GM23338 (cell line): ENCODE measurements around the gene AMBP. TPM values are rescaled to one million over a fixed set of nuclear protein-coding genes. Genes with fewer than 3 reads are reported as not detected.

Experiments
- ATAC-seq: fragments of 200-7000 bp; cut with Tn5 transposase; 3 replicates; pipeline ENCODE4 v1.9.1; 2020
- DNase-seq: peaks from one replicate; pipeline ENCODE4 v3.0.0-alpha.2; 2015; ENCODE audit warnings: low spot score
- H2AFZ ChIP-seq: fragments of 200-600 bp; sonication (generic); 2 replicates; pipeline ENCODE4 v1.8.0; 2016; ENCODE audit warnings: antibody characterized with exemption, mild to moderate bottlenecking, moderate library complexity
- H3F3A ChIP-seq: fragments of 200-600 bp; sonication (generic); replicated peaks from 2 replicates; pipeline ENCODE4 v1.8.0; 2017; ENCODE audit warnings: antibody characterized with exemption, mixed run types, low read depth
- H3K27ac ChIP-seq: fragments of 200-600 bp; sonication (generic); 2 replicates; pipeline ENCODE4 v1.6.1; 2016; ENCODE audit warnings: low read depth
- H3K27me3 ChIP-seq: fragments of 200-600 bp; sonication (generic); 2 replicates; pipeline ENCODE4 v1.8.0; 2016; ENCODE audit warnings: mild to moderate bottlenecking, mixed run types, moderate library complexity; ENCODE audit not compliant: insufficient read depth
- H3K36me3 ChIP-seq: fragments of 200-600 bp; sonication (generic); 2 replicates; pipeline ENCODE4 v1.8.0; 2016; ENCODE audit warnings: mild to moderate bottlenecking; ENCODE audit not compliant: insufficient read depth
- H3K4me1 ChIP-seq: fragments of 200-600 bp; sonication (generic); 2 replicates; pipeline ENCODE4 v1.8.0; 2016; ENCODE audit warnings: mild to moderate bottlenecking, moderate library complexity; ENCODE audit not compliant: insufficient read depth
- H3K4me2 ChIP-seq: fragments of 200-600 bp; sonication (generic); 2 replicates; pipeline ENCODE4 v1.7.1; 2017; ENCODE audit warnings: mixed run types
- H3K4me3 ChIP-seq: fragments of 200-600 bp; sonication (generic); 2 replicates; pipeline ENCODE4 v1.6.1; 2016; ENCODE audit warnings: mixed run types
- H3K79me2 ChIP-seq: fragments of 200-600 bp; sonication (generic); replicated peaks from 2 replicates; pipeline ENCODE4 v1.8.0; 2017; ENCODE audit warnings: mild to moderate bottlenecking; ENCODE audit not compliant: insufficient read depth
- H3K9me2 ChIP-seq: fragments of 200-600 bp; sonication (generic); 2 replicates; pipeline ENCODE4 v1.8.0; 2017; ENCODE audit not compliant: insufficient read depth
- H4K20me1 ChIP-seq: fragments of 200-600 bp; sonication (generic); replicated peaks from 2 replicates; pipeline ENCODE4 v1.8.0; 2017; ENCODE audit warnings: mild to moderate bottlenecking; ENCODE audit not compliant: insufficient read depth
- H3K27ac Mint-ChIP-seq: 2 replicates; pipeline ENCODE4 v1.8.0; 2020; ENCODE audit warnings: inconsistent platforms, mild to moderate bottlenecking, moderate library complexity, mixed read lengths
- H3K27me3 Mint-ChIP-seq: 3 replicates; pipeline ENCODE4 v1.8.0; 2022; ENCODE audit warnings: low read depth, mild to moderate bottlenecking, moderate library complexity, mixed read lengths, inconsistent platforms; ENCODE audit not compliant: insufficient read depth, poor library complexity
- H3K36me3 Mint-ChIP-seq: 3 replicates; pipeline ENCODE4 v1.8.0; 2021; ENCODE audit warnings: low read depth, mild to moderate bottlenecking, inconsistent platforms, moderate library complexity, mixed read lengths
- H3K4me1 Mint-ChIP-seq: 3 replicates; pipeline ENCODE4 v1.8.0; 2020; ENCODE audit warnings: mild to moderate bottlenecking, inconsistent platforms, mixed read lengths
- H3K4me3 Mint-ChIP-seq: 3 replicates; pipeline ENCODE4 v1.8.0; 2021; ENCODE audit warnings: moderate library complexity, mild to moderate bottlenecking, inconsistent platforms, mixed read lengths
- H3K9me3 Mint-ChIP-seq: 3 replicates; pipeline ENCODE4 v1.8.0; 2020; ENCODE audit warnings: moderate library complexity, mild to moderate bottlenecking, inconsistent platforms, mixed read lengths
- CREB1 ChIP-seq: fragments of 250-450 bp; sonication (Bioruptor Pico); IDR thresholded peaks from 2 replicates; pipeline ENCODE4 v1.5.0; 2020; ENCODE audit warnings: low read depth, mild to moderate bottlenecking, moderate library complexity
- EZH2 ChIP-seq: fragments of 200-600 bp; sonication (generic); IDR thresholded peaks from one replicate; pipeline ENCODE4 v1.8.0; 2017; ENCODE audit warnings: antibody characterized with exemption, mild to moderate bottlenecking, low read depth; ENCODE audit not compliant: unreplicated experiment
- EZH2phosphoT487 ChIP-seq: fragments of 200-600 bp; sonication (generic); IDR thresholded peaks from one replicate; pipeline ENCODE4 v1.8.1; 2018; ENCODE audit warnings: antibody characterized with exemption; ENCODE audit not compliant: unreplicated experiment
- JUNB ChIP-seq: IDR thresholded peaks from one replicate; pipeline ENCODE4 v1.6.1; 2016; ENCODE audit warnings: antibody characterized with exemption; ENCODE audit not compliant: unreplicated experiment
- NANOG ChIP-seq: IDR thresholded peaks from 2 replicates; pipeline ENCODE4 v1.6.1; 2016; ENCODE audit warnings: antibody characterized with exemption, borderline replicate concordance
- POLR2AphosphoS5 ChIP-seq: IDR thresholded peaks from 2 replicates; pipeline ENCODE4 v1.6.1; 2016; ENCODE audit warnings: antibody characterized with exemption, low read depth
- STAT1 ChIP-seq: IDR thresholded peaks from one replicate; pipeline ENCODE4 v1.6.1; 2016; ENCODE audit warnings: antibody characterized with exemption; ENCODE audit not compliant: unreplicated experiment
- ZNF114 ChIP-seq: fragments of 250-450 bp; sonication (Bioruptor Pico); IDR thresholded peaks from 2 replicates; pipeline ENCODE4 v1.5.0; 2020; ENCODE audit warnings: mild to moderate bottlenecking, moderate library complexity
- ZNF331 ChIP-seq: fragments of 250-450 bp; sonication (Bioruptor Pico); IDR thresholded peaks from 2 replicates; pipeline ENCODE4 v1.5.0; 2020; ENCODE audit warnings: low read depth, mild to moderate bottlenecking, moderate library complexity
- polyA plus RNA-seq: library from polyadenylated mRNA; unstranded; fragments of >200 nt; fragmentation: Nextera tagmentation; extraction: Ambion mirVana; gene quantifications from 2 replicates; pipeline ENCODE4 v1.2.1, GENCODE V29; 2016
- total RNA-seq: library from RNA; depleted of rRNA; stranded (reverse); fragments of >200 nt; shearing (Covaris generic); gene quantifications from 2 replicates; pipeline ENCODE4 v1.2.3, GENCODE V29; 2014
- TF ChIP-seq, protein P1 (sequence below), 2 experiments: fragments of 200-600 bp in 1 of 2; sonication (generic) in 1 of 2; conservative IDR thresholded peaks; 2 replicates each; pipeline versions ENCODE4 v1.5.1 to v1.6.1; 2016 to 2017; ENCODE audit warnings: antibody characterized with exemption in 2 of 2, low read depth in 2 of 2, mild to moderate bottlenecking in 2 of 2, moderate library complexity in 1 of 2
- TF ChIP-seq, protein P2 (sequence below): IDR thresholded peaks from 2 replicates; pipeline ENCODE4 v1.6.1; 2016; ENCODE audit warnings: antibody characterized with exemption
- TF ChIP-seq, protein P3 (sequence below): IDR thresholded peaks from one replicate; pipeline ENCODE4 v1.6.1; 2018; ENCODE audit warnings: antibody characterized with exemption; ENCODE audit not compliant: unreplicated experiment

The AMBP gene
- total and polyA plus RNA-seq, 2 experiments from 2014 or later = 1.3 to 2.0 TPM

- peaks cover 15% of the 10 kb centered on the region for H3K9me3 Mint-ChIP-seq
- H3K4me3 Mint-ChIP-seq = no peak overlapping the region
- no peaks in the 10 kb centered on the region for H3K9me2 ChIP-seq
- TF ChIP-seq JUNB (no peak), ZNF114 (CRISPR knock-in tag) (no peak), NANOG (no peak)
- TF ChIP-seq, protein P1, sequence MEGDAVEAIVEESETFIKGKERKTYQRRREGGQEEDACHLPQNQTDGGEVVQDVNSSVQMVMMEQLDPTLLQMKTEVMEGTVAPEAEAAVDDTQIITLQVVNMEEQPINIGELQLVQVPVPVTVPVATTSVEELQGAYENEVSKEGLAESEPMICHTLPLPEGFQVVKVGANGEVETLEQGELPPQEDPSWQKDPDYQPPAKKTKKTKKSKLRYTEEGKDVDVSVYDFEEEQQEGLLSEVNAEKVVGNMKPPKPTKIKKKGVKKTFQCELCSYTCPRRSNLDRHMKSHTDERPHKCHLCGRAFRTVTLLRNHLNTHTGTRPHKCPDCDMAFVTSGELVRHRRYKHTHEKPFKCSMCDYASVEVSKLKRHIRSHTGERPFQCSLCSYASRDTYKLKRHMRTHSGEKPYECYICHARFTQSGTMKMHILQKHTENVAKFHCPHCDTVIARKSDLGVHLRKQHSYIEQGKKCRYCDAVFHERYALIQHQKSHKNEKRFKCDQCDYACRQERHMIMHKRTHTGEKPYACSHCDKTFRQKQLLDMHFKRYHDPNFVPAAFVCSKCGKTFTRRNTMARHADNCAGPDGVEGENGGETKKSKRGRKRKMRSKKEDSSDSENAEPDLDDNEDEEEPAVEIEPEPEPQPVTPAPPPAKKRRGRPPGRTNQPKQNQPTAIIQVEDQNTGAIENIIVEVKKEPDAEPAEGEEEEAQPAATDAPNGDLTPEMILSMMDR (conservative IDR thresholded peaks at IDR 0.05; ENCODE audit: low read depth in 2 of 2) = no peak
- DNase-seq (no peak), ATAC-seq (no peak)
- no peak overlapping the region for H3K27ac ChIP-seq
- peaks cover 2% of the 10 kb centered on the region; the same call in 1 of the 2 replicates for H3K36me3 ChIP-seq
- H4K20me1 ChIP-seq = no peaks in the 10 kb centered on the region
- peaks cover 6% of the 10 kb centered on the region for H3K4me1 Mint-ChIP-seq
- no peaks in the 10 kb centered on the region for H3K27me3 ChIP-seq
- no peaks in the 10 kb centered on the region for H3F3A ChIP-seq
- no peak overlapping the region for H2AFZ ChIP-seq
- H3K4me2 ChIP-seq = no peak overlapping the region
- H3K36me3 Mint-ChIP-seq = peaks cover 46% of the 10 kb centered on the region
- H3K79me2 ChIP-seq = no peaks in the 10 kb centered on the region
- H3K4me1 ChIP-seq = no peaks in the 10 kb centered on the region
- no peak overlapping the region for H3K27ac Mint-ChIP-seq
- H3K4me3 ChIP-seq = no peak overlapping the region
- H3K27me3 Mint-ChIP-seq = peaks cover 1% of the 10 kb centered on the region
Measured at GRCh38 chr9:114021578-114021977, 56.5 kb downstream of the AMBP start.

GRCh38 chr9:114017741-114018715 is 60.1 kb downstream of the AMBP start:
- Histone ChIP-seq H3K9me2 (no peaks in the 10 kb centered on the region), H3K36me3 (peaks cover 2% of the 10 kb centered on the region; the same call in 1 of the 2 replicates), H4K20me1 (no peaks in the 10 kb centered on the region), H2AFZ (no peak overlapping the region), H3K4me3 (no peak overlapping the region), H3F3A (no peaks in the 10 kb centered on the region), H3K4me1 (no peaks in the 10 kb centered on the region), H3K79me2 (no peaks in the 10 kb centered on the region), H3K4me2 (no peak overlapping the region), H3K27ac (no peak overlapping the region), H3K27me3 (no peaks in the 10 kb centered on the region)
- Mint-ChIP-seq H3K27ac (no peak overlapping the region), H3K36me3 (peaks cover 29% of the 10 kb centered on the region), H3K9me3 (0 out of 3 replicates have a peak, but pooled peaks cover under 1% of the 10 kb centered on the region), H3K27me3 (no peaks in the 10 kb centered on the region), H3K4me1 (no peaks in the 10 kb centered on the region), H3K4me3 (no peak overlapping the region)
- ATAC-seq (no peak), DNase-seq (no peak)
- TF ChIP-seq JUNB (no peak), ZNF114 (CRISPR knock-in tag) (no peak), STAT1 (no peak), EZH2 (no peak), ZNF331 (CRISPR knock-in tag) (no peak), EZH2phosphoT487 (no peak), CREB1 (CRISPR knock-in tag) (no peak), NANOG (no peak), POLR2AphosphoS5 (no peak)
- TF ChIP-seq, protein P2, sequence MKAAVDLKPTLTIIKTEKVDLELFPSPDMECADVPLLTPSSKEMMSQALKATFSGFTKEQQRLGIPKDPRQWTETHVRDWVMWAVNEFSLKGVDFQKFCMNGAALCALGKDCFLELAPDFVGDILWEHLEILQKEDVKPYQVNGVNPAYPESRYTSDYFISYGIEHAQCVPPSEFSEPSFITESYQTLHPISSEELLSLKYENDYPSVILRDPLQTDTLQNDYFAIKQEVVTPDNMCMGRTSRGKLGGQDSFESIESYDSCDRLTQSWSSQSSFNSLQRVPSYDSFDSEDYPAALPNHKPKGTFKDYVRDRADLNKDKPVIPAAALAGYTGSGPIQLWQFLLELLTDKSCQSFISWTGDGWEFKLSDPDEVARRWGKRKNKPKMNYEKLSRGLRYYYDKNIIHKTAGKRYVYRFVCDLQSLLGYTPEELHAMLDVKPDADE = no peak
- TF ChIP-seq, protein P1 (conservative IDR thresholded peaks at IDR 0.05; ENCODE audit: low read depth in 2 of 2) = no peak
- TF ChIP-seq, protein P3, sequence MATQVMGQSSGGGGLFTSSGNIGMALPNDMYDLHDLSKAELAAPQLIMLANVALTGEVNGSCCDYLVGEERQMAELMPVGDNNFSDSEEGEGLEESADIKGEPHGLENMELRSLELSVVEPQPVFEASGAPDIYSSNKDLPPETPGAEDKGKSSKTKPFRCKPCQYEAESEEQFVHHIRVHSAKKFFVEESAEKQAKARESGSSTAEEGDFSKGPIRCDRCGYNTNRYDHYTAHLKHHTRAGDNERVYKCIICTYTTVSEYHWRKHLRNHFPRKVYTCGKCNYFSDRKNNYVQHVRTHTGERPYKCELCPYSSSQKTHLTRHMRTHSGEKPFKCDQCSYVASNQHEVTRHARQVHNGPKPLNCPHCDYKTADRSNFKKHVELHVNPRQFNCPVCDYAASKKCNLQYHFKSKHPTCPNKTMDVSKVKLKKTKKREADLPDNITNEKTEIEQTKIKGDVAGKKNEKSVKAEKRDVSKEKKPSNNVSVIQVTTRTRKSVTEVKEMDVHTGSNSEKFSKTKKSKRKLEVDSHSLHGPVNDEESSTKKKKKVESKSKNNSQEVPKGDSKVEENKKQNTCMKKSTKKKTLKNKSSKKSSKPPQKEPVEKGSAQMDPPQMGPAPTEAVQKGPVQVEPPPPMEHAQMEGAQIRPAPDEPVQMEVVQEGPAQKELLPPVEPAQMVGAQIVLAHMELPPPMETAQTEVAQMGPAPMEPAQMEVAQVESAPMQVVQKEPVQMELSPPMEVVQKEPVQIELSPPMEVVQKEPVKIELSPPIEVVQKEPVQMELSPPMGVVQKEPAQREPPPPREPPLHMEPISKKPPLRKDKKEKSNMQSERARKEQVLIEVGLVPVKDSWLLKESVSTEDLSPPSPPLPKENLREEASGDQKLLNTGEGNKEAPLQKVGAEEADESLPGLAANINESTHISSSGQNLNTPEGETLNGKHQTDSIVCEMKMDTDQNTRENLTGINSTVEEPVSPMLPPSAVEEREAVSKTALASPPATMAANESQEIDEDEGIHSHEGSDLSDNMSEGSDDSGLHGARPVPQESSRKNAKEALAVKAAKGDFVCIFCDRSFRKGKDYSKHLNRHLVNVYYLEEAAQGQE = no peak
